ENCODE measurements around the gene CACNA1F.

CACNA1F gene

GRCh38 chrX:49268702-49269009 is 35.5 kb upstream of the CACNA1F start:
- peaks cover 18% of the 10 kb centered on the region for H3K36me3 Mint-ChIP-seq (ENCODE audit: insufficient read depth)
- no peaks in the 10 kb centered on the region for H3K9me3 Mint-ChIP-seq
- peaks cover 40% of the 10 kb centered on the region for H3K4me1 Mint-ChIP-seq
- no peaks in the 10 kb centered on the region for H3K27me3 Mint-ChIP-seq
- DNase-seq (ENCODE audit: low spot score in 2 of 2) (no peak), ATAC-seq (replicated peaks; ENCODE audit: extremely low read depth, poor library complexity, severe bottlenecking) (no peak)
- H3K4me3 Mint-ChIP-seq, result peak overlapping the region; percentile 84
- peak overlapping the region; percentile 98 for H3K27ac Mint-ChIP-seq (ENCODE audit: low read depth)

GRCh38 chrX:49266523-49267445 is 33.6 kb upstream of the CACNA1F start:
- Mint-ChIP-seq H3K36me3 (ENCODE audit: insufficient read depth) (peaks cover 15% of the 10 kb centered on the region), H3K4me3 (peak overlapping the region; percentile 53), H3K27ac (ENCODE audit: low read depth) (peak overlapping the region; percentile 61), H3K9me3 (no peaks in the 10 kb centered on the region), H3K27me3 (no peaks in the 10 kb centered on the region), H3K4me1 (peaks cover 30% of the 10 kb centered on the region)
- DNase-seq (ENCODE audit: low spot score in 2 of 2) (no peak), ATAC-seq (replicated peaks; ENCODE audit: extremely low read depth, poor library complexity, severe bottlenecking) (no peak)

- H3K27ac Mint-ChIP-seq (ENCODE audit: low read depth), result peak within 1 kb of the TSS; percentile 78
- no peaks in the 10 kb centered on the region for H3K27me3 Mint-ChIP-seq
- H3K4me3 Mint-ChIP-seq, result peak within 1 kb of the TSS; percentile 68
- H3K9me3 Mint-ChIP-seq, result no peaks in the 10 kb centered on the region
- H3K36me3 Mint-ChIP-seq (ENCODE audit: insufficient read depth), result peaks cover 9% of the 10 kb centered on the region
- peaks cover 24% of the 10 kb centered on the region for H3K4me1 Mint-ChIP-seq
- DNase-seq (ENCODE audit: low spot score in 2 of 2) (no peak), ATAC-seq (replicated peaks; ENCODE audit: extremely low read depth, poor library complexity, severe bottlenecking) (no peak)
Measured at GRCh38 chrX:49264460-49264859, 31.3 kb upstream of the CACNA1F start, which contains the start of gene FOXP3. FOXP3 (minus strand) TSS chrX:49264710; CDS start chrX:49258505, 6,205 bp downstream.

- DNase-seq (ENCODE audit: low spot score in 2 of 2) (no peak), ATAC-seq (replicated peaks; ENCODE audit: extremely low read depth, poor library complexity, severe bottlenecking) (no peak)
- H3K27ac Mint-ChIP-seq (ENCODE audit: low read depth), result peak overlapping the region; percentile 78
- H3K4me3 Mint-ChIP-seq, result peak overlapping the region; percentile 68
- no peaks in the 10 kb centered on the region for H3K27me3 Mint-ChIP-seq
- peaks cover 18% of the 10 kb centered on the region for H3K4me1 Mint-ChIP-seq
- peaks cover 3% of the 10 kb centered on the region for H3K36me3 Mint-ChIP-seq (ENCODE audit: insufficient read depth)
- no peaks in the 10 kb centered on the region for H3K9me3 Mint-ChIP-seq
Measured at GRCh38 chrX:49263631-49264030, 30.5 kb upstream of the CACNA1F start.

- Mint-ChIP-seq H3K27me3 (no peaks in the 10 kb centered on the region), H3K36me3 (ENCODE audit: insufficient read depth) (no peaks in the 10 kb centered on the region), H3K9me3 (no peaks in the 10 kb centered on the region), H3K27ac (ENCODE audit: low read depth) (no peak overlapping the region), H3K4me3 (no peak overlapping the region), H3K4me1 (peaks cover 17% of the 10 kb centered on the region)
- ATAC-seq (replicated peaks; ENCODE audit: extremely low read depth, poor library complexity, severe bottlenecking) (no peak), DNase-seq (ENCODE audit: low spot score in 2 of 2) (no peak)
Measured at GRCh38 chrX:49262603-49263002, 29.5 kb upstream of the CACNA1F start.

GRCh38 chrX:49260221-49260985 is 27.3 kb upstream of the CACNA1F start:
- DNase-seq (ENCODE audit: low spot score in 2 of 2), result no peak
- H3K27ac Mint-ChIP-seq (ENCODE audit: low read depth), result no peak overlapping the region
- peaks cover 17% of the 10 kb centered on the region for H3K4me1 Mint-ChIP-seq
- no peak for ATAC-seq (replicated peaks; ENCODE audit: extremely low read depth, poor library complexity, severe bottlenecking)
- H3K27me3 Mint-ChIP-seq, result no peaks in the 10 kb centered on the region
- H3K9me3 Mint-ChIP-seq, result no peaks in the 10 kb centered on the region
- no peak overlapping the region for H3K4me3 Mint-ChIP-seq
- H3K36me3 Mint-ChIP-seq (ENCODE audit: insufficient read depth), result no peaks in the 10 kb centered on the region

GRCh38 chrX:49258749-49259124 is 25.6 kb upstream of the CACNA1F start:
- Mint-ChIP-seq H3K27ac (ENCODE audit: low read depth) (peak overlapping the region; percentile 62), H3K36me3 (ENCODE audit: insufficient read depth) (no peaks in the 10 kb centered on the region), H3K4me3 (peak overlapping the region; percentile 19), H3K9me3 (no peaks in the 10 kb centered on the region), H3K27me3 (no peaks in the 10 kb centered on the region), H3K4me1 (peaks cover 12% of the 10 kb centered on the region)
- DNase-seq (ENCODE audit: low spot score in 2 of 2) (no peak), ATAC-seq (replicated peaks; ENCODE audit: extremely low read depth, poor library complexity, severe bottlenecking) (no peak)

GRCh38 chrX:49257846-49258748 is 25.0 kb upstream of the CACNA1F start:
- no peaks in the 10 kb centered on the region for H3K27me3 Mint-ChIP-seq
- peaks cover 12% of the 10 kb centered on the region for H3K4me1 Mint-ChIP-seq
- DNase-seq (ENCODE audit: low spot score in 2 of 2) (no peak), ATAC-seq (replicated peaks; ENCODE audit: extremely low read depth, poor library complexity, severe bottlenecking) (peak; percentile 49)
- H3K27ac Mint-ChIP-seq (ENCODE audit: low read depth), result peak overlapping the region; percentile 16
- no peaks in the 10 kb centered on the region for H3K36me3 Mint-ChIP-seq (ENCODE audit: insufficient read depth)
- no peaks in the 10 kb centered on the region for H3K9me3 Mint-ChIP-seq
- peak overlapping the region; percentile 23 for H3K4me3 Mint-ChIP-seq

GRCh38 chrX:49257074-49257790 is 24.1 kb upstream of the CACNA1F start:
- peak overlapping the region; percentile 16 for H3K27ac Mint-ChIP-seq (ENCODE audit: low read depth)
- ATAC-seq (replicated peaks; ENCODE audit: extremely low read depth, poor library complexity, severe bottlenecking) (no peak), DNase-seq (ENCODE audit: low spot score in 2 of 2) (no peak)
- H3K9me3 Mint-ChIP-seq, result no peaks in the 10 kb centered on the region
- H3K27me3 Mint-ChIP-seq, result no peaks in the 10 kb centered on the region
- peak overlapping the region; percentile 23 for H3K4me3 Mint-ChIP-seq
- H3K36me3 Mint-ChIP-seq (ENCODE audit: insufficient read depth), result no peaks in the 10 kb centered on the region
- H3K4me1 Mint-ChIP-seq, result peaks cover 11% of the 10 kb centered on the region

- ATAC-seq (replicated peaks; ENCODE audit: extremely low read depth, poor library complexity, severe bottlenecking), result no peak
- Mint-ChIP-seq H3K27me3 (no peaks in the 10 kb centered on the region), H3K4me3 (no peak overlapping the region), H3K36me3 (ENCODE audit: insufficient read depth) (no peaks in the 10 kb centered on the region), H3K27ac (ENCODE audit: low read depth) (peak overlapping the region; percentile 59), H3K9me3 (no peaks in the 10 kb centered on the region), H3K4me1 (peaks cover 5% of the 10 kb centered on the region)
- no peak for DNase-seq (ENCODE audit: low spot score in 2 of 2)
Measured at GRCh38 chrX:49256268-49256995, 23.3 kb upstream of the CACNA1F start.

- no peaks in the 10 kb centered on the region for H3K9me3 Mint-ChIP-seq
- DNase-seq (ENCODE audit: low spot score in 2 of 2) (no peak), ATAC-seq (replicated peaks; ENCODE audit: extremely low read depth, poor library complexity, severe bottlenecking) (no peak)
- H3K36me3 Mint-ChIP-seq (ENCODE audit: insufficient read depth), result peaks cover 3% of the 10 kb centered on the region
- no peak overlapping the region for H3K4me3 Mint-ChIP-seq
- H3K4me1 Mint-ChIP-seq, result peaks cover 13% of the 10 kb centered on the region
- no peak overlapping the region for H3K27ac Mint-ChIP-seq (ENCODE audit: low read depth)
- H3K27me3 Mint-ChIP-seq, result no peaks in the 10 kb centered on the region
Measured at GRCh38 chrX:49254639-49255038, 21.5 kb upstream of the CACNA1F start.

All from central memory CD8-positive, alpha-beta T cell (primary cell).